ENCODE results near the gene RNPEP. TPM values are rescaled to one million over a fixed set of nuclear protein-coding genes. Genes with fewer than 3 reads are reported as not detected.

RNPEP gene
- total and polyA plus RNA-seq, 2 of the 13 experiments (the other 11 are each of a cell fraction or from before 2014, with no cell fraction given) = 20.6 to 38.4 TPM

DNA sequence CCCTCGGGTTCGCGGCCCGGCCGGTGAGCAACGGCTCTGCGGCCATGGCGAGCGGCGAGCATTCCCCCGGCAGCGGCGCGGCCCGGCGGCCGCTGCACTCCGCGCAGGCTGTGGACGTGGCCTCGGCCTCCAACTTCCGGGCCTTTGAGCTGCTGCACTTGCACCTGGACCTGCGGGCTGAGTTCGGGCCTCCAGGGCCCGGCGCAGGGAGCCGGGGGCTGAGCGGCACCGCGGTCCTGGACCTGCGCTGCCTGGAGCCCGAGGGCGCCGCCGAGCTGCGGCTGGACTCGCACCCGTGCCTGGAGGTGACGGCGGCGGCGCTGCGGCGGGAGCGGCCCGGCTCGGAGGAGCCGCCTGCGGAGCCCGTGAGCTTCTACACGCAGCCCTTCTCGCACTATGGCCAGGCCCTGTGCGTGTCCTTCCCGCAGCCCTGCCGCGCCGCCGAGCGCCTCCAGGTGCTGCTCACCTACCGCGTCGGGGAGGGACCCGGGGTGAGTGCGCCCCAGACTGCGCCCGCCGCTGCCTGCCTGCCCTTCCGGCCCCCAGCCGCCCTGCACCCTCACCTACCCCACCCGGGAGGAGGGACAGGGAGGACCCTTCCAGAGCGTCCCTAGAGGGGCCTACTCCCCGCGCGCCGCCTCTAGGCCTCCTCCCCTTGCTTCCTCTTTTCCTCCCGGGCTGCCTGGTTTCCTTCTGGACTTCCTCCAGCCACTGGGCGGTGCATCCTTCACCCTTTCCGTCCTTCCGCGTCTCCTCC, at the start of gene RNPEP (continued):
- TF ChIP-seq, protein P1, sequence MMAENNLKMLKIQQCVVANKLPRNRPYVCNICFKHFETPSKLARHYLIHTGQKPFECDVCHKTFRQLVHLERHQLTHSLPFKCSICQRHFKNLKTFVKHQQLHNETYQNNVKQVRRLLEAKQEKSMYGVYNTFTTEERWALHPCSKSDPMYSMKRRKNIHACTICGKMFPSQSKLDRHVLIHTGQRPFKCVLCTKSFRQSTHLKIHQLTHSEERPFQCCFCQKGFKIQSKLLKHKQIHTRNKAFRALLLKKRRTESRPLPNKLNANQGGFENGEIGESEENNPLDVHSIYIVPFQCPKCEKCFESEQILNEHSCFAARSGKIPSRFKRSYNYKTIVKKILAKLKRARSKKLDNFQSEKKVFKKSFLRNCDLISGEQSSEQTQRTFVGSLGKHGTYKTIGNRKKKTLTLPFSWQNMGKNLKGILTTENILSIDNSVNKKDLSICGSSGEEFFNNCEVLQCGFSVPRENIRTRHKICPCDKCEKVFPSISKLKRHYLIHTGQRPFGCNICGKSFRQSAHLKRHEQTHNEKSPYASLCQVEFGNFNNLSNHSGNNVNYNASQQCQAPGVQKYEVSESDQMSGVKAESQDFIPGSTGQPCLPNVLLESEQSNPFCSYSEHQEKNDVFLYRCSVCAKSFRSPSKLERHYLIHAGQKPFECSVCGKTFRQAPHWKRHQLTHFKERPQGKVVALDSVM (CRISPR knock-in tag; IDR thresholded peaks at IDR 0.05) = peak; percentile 20; the same call in 1 of the 2 replicates
- TF ChIP-seq, protein P2, sequence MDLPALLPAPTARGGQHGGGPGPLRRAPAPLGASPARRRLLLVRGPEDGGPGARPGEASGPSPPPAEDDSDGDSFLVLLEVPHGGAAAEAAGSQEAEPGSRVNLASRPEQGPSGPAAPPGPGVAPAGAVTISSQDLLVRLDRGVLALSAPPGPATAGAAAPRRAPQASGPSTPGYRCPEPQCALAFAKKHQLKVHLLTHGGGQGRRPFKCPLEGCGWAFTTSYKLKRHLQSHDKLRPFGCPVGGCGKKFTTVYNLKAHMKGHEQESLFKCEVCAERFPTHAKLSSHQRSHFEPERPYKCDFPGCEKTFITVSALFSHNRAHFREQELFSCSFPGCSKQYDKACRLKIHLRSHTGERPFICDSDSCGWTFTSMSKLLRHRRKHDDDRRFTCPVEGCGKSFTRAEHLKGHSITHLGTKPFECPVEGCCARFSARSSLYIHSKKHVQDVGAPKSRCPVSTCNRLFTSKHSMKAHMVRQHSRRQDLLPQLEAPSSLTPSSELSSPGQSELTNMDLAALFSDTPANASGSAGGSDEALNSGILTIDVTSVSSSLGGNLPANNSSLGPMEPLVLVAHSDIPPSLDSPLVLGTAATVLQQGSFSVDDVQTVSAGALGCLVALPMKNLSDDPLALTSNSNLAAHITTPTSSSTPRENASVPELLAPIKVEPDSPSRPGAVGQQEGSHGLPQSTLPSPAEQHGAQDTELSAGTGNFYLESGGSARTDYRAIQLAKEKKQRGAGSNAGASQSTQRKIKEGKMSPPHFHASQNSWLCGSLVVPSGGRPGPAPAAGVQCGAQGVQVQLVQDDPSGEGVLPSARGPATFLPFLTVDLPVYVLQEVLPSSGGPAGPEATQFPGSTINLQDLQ (CRISPR knock-in tag; IDR thresholded peaks at IDR 0.05) = no peak
- TF ChIP-seq ZSCAN20 (CRISPR knock-in tag; IDR thresholded peaks at IDR 0.05; ENCODE audit: borderline replicate concordance) = peak; percentile 75; the same call in 1 of the 2 replicates
- TF ChIP-seq PRPF4 (IDR thresholded peaks at IDR 0.05; ENCODE audit: low read depth, low read length, poor library complexity, severe bottlenecking) = no peak
- TF ChIP-seq ISL2 (CRISPR knock-in tag; IDR thresholded peaks at IDR 0.05) = no peak
- peak; percentile 85 for TF ChIP-seq YY1 (IDR thresholded peaks at IDR 0.05; ENCODE audit: insufficient read depth, insufficient replicate concordance, low read depth, low read length)
- TF ChIP-seq, protein P3, sequence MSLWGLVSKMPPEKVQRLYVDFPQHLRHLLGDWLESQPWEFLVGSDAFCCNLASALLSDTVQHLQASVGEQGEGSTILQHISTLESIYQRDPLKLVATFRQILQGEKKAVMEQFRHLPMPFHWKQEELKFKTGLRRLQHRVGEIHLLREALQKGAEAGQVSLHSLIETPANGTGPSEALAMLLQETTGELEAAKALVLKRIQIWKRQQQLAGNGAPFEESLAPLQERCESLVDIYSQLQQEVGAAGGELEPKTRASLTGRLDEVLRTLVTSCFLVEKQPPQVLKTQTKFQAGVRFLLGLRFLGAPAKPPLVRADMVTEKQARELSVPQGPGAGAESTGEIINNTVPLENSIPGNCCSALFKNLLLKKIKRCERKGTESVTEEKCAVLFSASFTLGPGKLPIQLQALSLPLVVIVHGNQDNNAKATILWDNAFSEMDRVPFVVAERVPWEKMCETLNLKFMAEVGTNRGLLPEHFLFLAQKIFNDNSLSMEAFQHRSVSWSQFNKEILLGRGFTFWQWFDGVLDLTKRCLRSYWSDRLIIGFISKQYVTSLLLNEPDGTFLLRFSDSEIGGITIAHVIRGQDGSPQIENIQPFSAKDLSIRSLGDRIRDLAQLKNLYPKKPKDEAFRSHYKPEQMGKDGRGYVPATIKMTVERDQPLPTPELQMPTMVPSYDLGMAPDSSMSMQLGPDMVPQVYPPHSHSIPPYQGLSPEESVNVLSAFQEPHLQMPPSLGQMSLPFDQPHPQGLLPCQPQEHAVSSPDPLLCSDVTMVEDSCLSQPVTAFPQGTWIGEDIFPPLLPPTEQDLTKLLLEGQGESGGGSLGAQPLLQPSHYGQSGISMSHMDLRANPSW (CRISPR knock-in tag; IDR thresholded peaks at IDR 0.05; ENCODE audit: borderline replicate concordance) = no peak
- peak; percentile 93 for TF ChIP-seq ZFY (CRISPR knock-in tag; IDR thresholded peaks at IDR 0.05)
- TF ChIP-seq, protein P4, sequence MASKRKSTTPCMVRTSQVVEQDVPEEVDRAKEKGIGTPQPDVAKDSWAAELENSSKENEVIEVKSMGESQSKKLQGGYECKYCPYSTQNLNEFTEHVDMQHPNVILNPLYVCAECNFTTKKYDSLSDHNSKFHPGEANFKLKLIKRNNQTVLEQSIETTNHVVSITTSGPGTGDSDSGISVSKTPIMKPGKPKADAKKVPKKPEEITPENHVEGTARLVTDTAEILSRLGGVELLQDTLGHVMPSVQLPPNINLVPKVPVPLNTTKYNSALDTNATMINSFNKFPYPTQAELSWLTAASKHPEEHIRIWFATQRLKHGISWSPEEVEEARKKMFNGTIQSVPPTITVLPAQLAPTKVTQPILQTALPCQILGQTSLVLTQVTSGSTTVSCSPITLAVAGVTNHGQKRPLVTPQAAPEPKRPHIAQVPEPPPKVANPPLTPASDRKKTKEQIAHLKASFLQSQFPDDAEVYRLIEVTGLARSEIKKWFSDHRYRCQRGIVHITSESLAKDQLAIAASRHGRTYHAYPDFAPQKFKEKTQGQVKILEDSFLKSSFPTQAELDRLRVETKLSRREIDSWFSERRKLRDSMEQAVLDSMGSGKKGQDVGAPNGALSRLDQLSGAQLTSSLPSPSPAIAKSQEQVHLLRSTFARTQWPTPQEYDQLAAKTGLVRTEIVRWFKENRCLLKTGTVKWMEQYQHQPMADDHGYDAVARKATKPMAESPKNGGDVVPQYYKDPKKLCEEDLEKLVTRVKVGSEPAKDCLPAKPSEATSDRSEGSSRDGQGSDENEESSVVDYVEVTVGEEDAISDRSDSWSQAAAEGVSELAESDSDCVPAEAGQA (IDR thresholded peaks at IDR 0.05; ENCODE audit: low read depth) = no peak
- TF ChIP-seq, protein P4 (CRISPR knock-in tag; IDR thresholded peaks at IDR 0.05; ENCODE audit: borderline replicate concordance) = peak; percentile 57; the same call in 1 of the 2 replicates
- no peak; the same call in none of the 2 replicates for TF ChIP-seq ZNF138 (CRISPR knock-in tag; IDR thresholded peaks at IDR 0.05; ENCODE audit: low read depth)
- peak; percentile 70; the same call in 1 of the 2 replicates for TF ChIP-seq CAMTA2 (CRISPR knock-in tag; IDR thresholded peaks at IDR 0.05; ENCODE audit: borderline replicate concordance)
- no peak for TF ChIP-seq IRF2 (CRISPR knock-in tag; IDR thresholded peaks at IDR 0.05)
- no peak for TF ChIP-seq ZNF10 (CRISPR knock-in tag; IDR thresholded peaks at IDR 0.05; ENCODE audit: borderline replicate concordance, low read depth)

Data from HepG2 (cell line).